ENCODE results near the gene AHI1.

- no peak for TF ChIP-seq CTCF (conservative IDR thresholded peaks at IDR 0.05 in 1 of 2, IDR thresholded peaks at IDR 0.05 in 1 of 2; ENCODE audit: extremely low read depth in 1 of 2, insufficient read depth in 1 of 2, low read depth in 1 of 2, low read length in 2 of 2)
- no peak for TF ChIP-seq EZH2 (IDR thresholded peaks at IDR 0.05; ENCODE audit: borderline replicate concordance, low read length)
Measured at GRCh38 chr6:135537741-135538301, 40.3 kb upstream of the AHI1 start.

Measured in mammary epithelial cell (primary cell).